Head of caudate nucleus (tissue), 42 donors: ENCODE data around the gene SAXO1.
"Not testable (repeated sequence)": the region's sequence is repeated elsewhere in the genome, so short reads cannot be mapped to it uniquely, and the experiment has no call there.

Source experiments
- DNase-seq, 42 donors: peaks; one replicate each; pipeline versions ENCODE4 v3.0.0 to v3.0.0-alpha.2; 2020 to 2021; ENCODE audit warnings: mixed read lengths in 7 of 42
- intact Hi-C: fragments of 100-400 bp; cut with DNase I; formaldehyde crosslinking; loops from one replicate; pipeline ENCODE4 v1.15.0; 2022

SAXO1 gene, protein sequence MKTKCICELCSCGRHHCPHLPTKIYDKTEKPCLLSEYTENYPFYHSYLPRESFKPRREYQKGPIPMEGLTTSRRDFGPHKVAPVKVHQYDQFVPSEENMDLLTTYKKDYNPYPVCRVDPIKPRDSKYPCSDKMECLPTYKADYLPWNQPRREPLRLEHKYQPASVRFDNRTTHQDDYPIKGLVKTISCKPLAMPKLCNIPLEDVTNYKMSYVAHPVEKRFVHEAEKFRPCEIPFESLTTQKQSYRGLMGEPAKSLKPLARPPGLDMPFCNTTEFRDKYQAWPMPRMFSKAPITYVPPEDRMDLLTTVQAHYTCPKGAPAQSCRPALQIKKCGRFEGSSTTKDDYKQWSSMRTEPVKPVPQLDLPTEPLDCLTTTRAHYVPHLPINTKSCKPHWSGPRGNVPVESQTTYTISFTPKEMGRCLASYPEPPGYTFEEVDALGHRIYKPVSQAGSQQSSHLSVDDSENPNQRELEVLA

DNA sequence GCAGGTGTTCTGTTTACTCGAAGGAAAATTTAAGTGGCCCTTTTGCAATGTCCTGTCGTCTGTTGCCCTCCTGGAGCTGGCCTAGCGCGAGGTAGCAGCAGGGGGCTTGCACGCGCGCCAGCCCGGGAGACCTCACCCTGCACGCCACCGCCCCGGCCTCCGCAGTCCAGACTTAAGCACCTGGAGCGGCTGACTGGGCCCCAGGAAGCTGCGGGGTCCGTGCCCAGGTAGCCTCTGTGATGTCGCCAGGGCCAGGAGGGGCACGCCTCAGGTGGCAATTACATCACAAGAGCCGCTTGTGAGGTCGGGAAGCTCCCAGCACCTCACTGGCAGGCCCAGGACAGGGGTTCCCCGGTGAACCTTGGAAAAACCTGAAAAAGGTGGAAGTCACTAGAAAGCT lies at the start of gene SAXO1:
TSS of gene SAXO1 (minus strand) at position 195 of the 400 bp plus-strand sequence. CDS start 301 bp downstream, outside the sequence.
- intact Hi-C loops = no loop called here
- DNase-seq = no peak

- intact Hi-C loops = no loop called here
Measured at GRCh38 chr9:19074836-19075235, 41.8 kb upstream of the SAXO1 start.

GRCh38 chr9:19074229-19074628 lies 41.2 kb upstream of the SAXO1 start:
- intact Hi-C loops = no loop called here
- DNase-seq = no peak

More at GRCh38 chr9:19074836-19075235, 41.8 kb upstream of the SAXO1 start:
- DNase-seq = no peak

- intact Hi-C loops = loop anchor here (10.0 kb wide), 1 partner anchor 318 kb away; no protein-coding TSS in a partner anchor
- no peak for DNase-seq
Measured at GRCh38 chr9:19057033-19057432, 24.0 kb upstream of the SAXO1 start.

- no peak for DNase-seq
- intact Hi-C loops = loop anchor here (10.0 kb wide), 1 partner anchor 324 kb away; no protein-coding TSS in a partner anchor
Measured at GRCh38 chr9:19050637-19051591, 17.9 kb upstream of the SAXO1 start.

DNA sequence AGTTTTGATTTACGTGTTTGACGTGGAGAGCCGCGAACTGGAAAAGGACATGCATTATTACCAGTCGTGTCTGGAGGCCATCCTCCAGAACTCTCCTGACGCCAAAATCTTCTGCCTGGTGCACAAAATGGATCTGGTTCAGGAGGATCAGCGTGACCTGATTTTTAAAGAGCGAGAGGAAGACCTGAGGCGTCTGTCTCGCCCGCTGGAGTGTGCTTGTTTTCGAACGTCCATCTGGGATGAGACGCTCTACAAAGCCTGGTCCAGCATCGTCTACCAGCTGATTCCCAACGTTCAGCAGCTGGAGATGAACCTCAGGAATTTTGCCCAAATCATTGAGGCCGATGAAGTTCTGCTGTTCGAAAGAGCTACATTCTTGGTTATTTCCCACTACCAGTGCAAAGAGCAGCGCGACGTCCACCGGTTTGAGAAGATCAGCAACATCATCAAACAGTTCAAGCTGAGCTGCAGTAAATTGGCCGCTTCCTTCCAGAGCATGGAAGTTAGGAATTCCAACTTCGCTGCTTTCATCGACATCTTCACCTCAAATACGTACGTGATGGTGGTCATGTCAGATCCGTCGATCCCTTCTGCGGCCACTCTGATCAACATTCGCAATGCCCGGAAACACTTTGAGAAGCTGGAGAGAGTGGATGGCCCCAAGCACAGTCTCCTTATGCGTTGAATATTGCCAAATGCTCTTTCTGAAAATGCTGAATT lies 17.1 kb upstream of the SAXO1 start:
- peak in 21 of 42 donors; percentile 11 to 60 (median 27) for DNase-seq
- intact Hi-C loops = loop anchor here (2.0 to 10.0 kb wide), 4 partner anchors 53 to 407 kb away; partner anchors contain the start of gene HAUS6

- intact Hi-C loops = loop anchor here (2.0 to 5.0 kb wide), 3 partner anchors 54 to 408 kb away; partner anchors contain the start of gene HAUS6
- peak; percentile 88 to 97 (median 95) for DNase-seq
Measured at GRCh38 chr9:19048966-19049916, 16.2 kb upstream of the SAXO1 start, which contains the start of gene RRAGA. Gene RRAGA (plus strand): TSS chr9:19049427. CDS start chr9:19049660, 233 bp downstream.

DNA sequence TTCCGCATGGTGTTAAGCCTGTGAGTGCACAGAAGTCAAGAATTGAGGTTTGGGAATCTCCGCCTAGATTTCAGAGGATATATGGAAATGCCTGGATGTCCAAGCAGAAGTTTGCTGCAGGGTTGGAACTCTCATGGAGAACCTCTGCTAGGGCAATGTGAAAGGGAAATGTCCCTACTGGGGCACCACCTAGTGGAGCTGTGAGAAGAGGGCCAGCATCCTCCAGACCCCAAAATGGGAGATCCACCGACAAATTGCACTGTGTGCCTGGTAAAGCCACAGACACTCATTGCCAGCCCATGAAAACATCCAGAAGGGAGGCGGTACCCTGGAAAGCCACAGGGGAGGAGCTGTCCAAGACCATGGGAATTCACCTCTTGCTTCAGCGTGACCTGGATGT lies 3.6 kb upstream of the SAXO1 start:
- DNase-seq = no peak
- intact Hi-C loops = no loop called here

GRCh38 chr9:19032406-19032805 lies 603 bp downstream of the SAXO1 start:
- intact Hi-C loops = no loop called here
- DNase-seq = no peak

- intact Hi-C loops = no loop called here
- no peak for DNase-seq
Measured at GRCh38 chr9:19030899-19031298, 2.1 kb downstream of the SAXO1 start.

DNA sequence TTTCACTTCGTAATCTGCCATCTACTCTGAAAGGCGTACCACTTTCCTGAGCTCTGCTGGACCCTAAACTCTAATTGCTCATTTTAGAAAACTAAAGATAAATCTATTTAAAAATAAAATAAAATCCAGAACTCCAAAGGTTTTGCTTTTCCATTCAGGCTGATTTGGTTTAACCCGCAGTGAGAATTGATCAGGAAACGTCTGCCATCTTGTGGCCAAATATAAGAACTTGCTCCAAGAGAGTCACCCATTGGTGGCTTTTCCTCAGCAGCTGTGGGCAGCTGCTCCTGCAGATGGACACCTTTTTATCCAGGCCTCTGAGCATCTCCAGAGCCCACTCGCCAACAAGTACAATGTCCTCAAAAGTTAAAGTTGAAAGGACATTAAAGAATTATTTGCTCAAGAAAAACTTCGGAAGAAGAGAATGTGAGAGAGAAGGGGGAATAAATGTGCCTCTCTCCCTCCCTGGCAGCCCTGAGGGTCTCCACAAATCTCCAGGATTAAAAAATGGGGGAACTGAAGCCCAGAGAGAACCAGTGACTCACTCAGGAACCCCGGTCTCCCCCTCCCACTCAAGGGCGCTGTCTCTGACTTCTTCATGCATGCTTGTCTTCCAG lies 4.1 kb downstream of the SAXO1 start:
- intact Hi-C loops = loop anchor here (5.0 kb wide), 1 partner anchor 777 kb away; no protein-coding TSS in a partner anchor
- peak in 30 of 42 donors; percentile 15 to 81 (median 54) for DNase-seq

- no peak for DNase-seq
- intact Hi-C loops = loop anchor here (5.0 kb wide), 1 partner anchor 776 kb away; no protein-coding TSS in a partner anchor
Measured at GRCh38 chr9:19027825-19028224, 5.2 kb downstream of the SAXO1 start.

- intact Hi-C loops = loop anchor here (5.0 kb wide), 1 partner anchor 774 kb away; no protein-coding TSS in a partner anchor
- DNase-seq = peak in 5 of 42 donors; percentile 22 to 53 (median 31)
Measured at GRCh38 chr9:19026375-19026774, 6.6 kb downstream of the SAXO1 start.

DNA sequence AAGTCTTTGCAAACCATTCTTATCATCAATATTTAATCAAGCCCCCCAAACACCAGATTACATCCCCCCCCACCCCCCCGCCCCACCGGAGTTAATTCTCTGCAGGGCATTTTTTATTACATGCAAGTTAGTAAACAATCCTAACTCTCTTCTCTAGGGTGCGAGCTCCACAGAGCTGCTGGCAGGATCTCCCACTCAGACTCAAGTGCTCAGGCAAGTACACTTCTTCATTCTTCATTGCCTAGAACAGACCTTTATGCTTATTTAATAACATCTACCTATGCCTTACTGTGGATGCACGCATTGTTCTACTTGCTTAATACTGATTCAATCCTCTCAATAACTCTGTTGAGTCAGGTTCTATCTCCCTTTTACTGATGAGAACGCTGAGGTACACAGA lies 9.9 kb downstream of the SAXO1 start:
- intact Hi-C loops = no loop called here
- no peak for DNase-seq

DNA sequence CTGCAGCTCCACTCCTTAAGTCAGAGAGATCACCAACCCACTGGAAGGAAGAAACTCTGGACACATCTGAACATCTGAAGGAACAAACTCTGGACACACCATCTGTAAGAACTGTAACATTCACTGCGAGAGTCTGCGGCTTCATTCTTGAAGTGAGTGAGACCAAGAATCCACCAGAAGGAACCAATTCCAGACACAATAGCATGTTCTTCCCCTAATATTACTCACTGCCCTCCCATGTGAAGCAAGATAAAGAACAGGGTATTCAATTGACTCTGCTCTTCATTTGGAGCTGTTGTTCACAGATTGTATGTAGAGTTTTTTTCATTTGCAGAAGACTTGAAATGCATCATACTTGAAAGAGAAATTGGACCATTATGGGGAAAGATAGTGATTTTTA lies 10.8 kb downstream of the SAXO1 start:
- DNase-seq = no peak
- intact Hi-C loops = no loop called here

- intact Hi-C loops, DNase-seq: not testable (repeated sequence)
Measured at GRCh38 chr9:19021649-19022048, 11.4 kb downstream of the SAXO1 start.
